ENCODE measurements around the gene MEMO1.
"Not testable (repeated sequence)": the region's sequence is repeated elsewhere in the genome, so short reads cannot be mapped to it uniquely, and the experiment has no call there.

Gene MEMO1

GRCh38 chr2:32012872-32013271 lies 2.1 kb upstream of the MEMO1 start:
- no peak for FAIRE-seq
- no peak for DNase-seq (ENCODE audit: insufficient read length, low spot score)
- TF ChIP-seq CTCF (IDR thresholded peaks at IDR 0.05; ENCODE audit: insufficient read depth, missing control alignments), result no peak

- FAIRE-seq, result no peak
- DNase-seq (ENCODE audit: insufficient read length, low spot score), result no peak
- no peak for TF ChIP-seq CTCF (IDR thresholded peaks at IDR 0.05; ENCODE audit: insufficient read depth, missing control alignments)
Observed at GRCh38 chr2:32011485-32011960, 715 bp upstream of the MEMO1 start.

DNA sequence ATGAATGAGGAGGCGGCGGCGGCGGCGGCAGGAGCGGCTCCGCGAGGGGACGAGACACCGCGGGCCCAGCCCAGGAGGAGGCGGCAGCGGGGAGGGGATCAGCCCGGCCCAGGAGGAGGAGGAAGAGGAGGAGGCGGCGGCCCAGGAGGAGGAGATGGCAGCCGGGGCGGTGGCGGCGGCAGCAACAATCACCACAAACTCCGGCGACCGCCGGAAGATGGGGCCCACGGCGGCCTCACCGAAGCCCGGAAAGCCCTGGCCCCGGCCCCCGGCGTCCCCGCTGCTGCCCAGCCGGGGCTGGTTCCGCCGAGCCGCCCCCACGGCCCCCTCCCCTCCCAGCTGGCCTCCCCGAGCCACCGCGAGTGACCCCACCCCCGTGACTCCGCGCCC lies 533 bp downstream of the MEMO1 start:
- DNase-seq (ENCODE audit: insufficient read length, low spot score); FAIRE-seq: not testable (repeated sequence)

DNA sequence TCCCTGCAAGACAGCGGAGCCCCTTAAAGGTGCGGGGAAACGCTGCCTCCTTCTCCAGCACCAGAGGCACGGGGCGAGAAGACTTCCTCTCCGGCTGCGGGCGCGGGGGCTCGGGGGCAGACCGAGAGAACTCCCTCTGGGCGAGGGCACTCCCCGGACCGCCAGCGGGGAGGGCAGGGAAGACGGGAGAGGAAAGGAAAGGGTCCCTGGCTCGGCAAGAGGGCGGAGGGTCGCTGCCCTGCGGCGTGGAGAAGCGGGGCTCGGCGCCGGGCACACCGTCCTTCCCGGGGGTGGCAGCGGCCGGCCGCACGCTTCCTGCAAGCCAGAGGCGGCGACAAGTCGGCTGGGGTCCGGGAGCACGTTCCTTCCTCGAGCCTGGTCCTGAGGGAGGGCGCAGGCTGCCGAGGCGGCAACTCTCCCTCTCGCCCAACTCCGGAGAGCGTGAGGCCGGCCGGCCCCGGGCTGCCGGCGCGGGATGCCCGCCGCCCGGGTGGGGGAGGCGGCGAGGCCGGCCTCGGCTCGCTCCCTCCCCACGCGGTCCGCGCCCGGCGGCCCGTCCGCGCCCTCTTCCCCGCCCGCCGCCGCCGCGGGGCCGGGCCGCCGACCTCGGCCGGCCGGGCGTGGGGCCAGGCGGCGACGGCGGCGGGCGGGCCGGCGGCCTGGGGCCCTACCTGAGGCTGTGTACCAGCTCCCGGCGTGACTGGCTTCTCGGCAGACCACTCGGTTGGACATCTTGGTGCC lies 1.1 kb downstream of the MEMO1 start:
- no peak for TF ChIP-seq CTCF (IDR thresholded peaks at IDR 0.05; ENCODE audit: insufficient read depth, missing control alignments)
- DNase-seq (ENCODE audit: insufficient read length, low spot score) (no peak), FAIRE-seq (no peak)

DNA sequence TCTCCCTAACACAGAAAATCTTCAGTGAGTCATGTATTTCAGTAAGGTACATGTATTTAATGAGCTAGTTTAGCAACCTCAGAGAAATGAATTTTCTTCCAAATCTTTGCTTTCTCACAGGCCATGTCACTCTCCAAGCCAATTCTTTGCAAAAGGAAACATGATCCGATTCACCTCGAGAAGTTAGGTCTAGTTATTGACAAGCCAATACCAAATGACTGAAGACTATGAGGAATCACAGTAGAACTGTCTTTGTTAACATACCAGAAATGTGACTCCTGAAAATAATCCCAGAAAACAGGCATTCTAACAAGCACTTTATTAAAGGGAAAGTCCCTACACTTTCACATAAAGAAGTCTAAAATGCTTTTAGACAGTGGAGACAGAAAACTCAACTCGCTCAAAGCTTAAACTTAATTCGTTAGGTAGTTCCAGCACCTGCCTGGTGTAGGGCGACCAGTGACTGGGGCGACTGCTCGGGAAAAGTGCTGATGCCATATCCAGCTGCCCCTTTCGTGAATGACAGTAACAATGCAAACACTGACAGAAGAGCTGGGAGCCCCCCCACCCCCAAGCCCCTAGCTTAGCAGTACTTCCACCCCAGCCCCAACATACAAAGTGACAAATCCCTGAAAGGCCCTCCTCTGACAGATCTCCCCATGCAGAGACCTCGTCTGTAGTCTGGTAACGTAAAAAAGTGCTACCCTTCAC lies 1.8 kb downstream of the MEMO1 start:
- DNase-seq (ENCODE audit: insufficient read length, low spot score) (no peak), FAIRE-seq (no peak)
- TF ChIP-seq CTCF (IDR thresholded peaks at IDR 0.05; ENCODE audit: insufficient read depth, missing control alignments), result no peak

- DNase-seq (ENCODE audit: insufficient read length, low spot score), result no peak
- TF ChIP-seq CTCF (IDR thresholded peaks at IDR 0.05; ENCODE audit: insufficient read depth, missing control alignments), result no peak
- no peak for FAIRE-seq
Observed at GRCh38 chr2:32007121-32007391, 3.8 kb downstream of the MEMO1 start.

GRCh38 chr2:32005371-32005976 lies 5.3 kb downstream of the MEMO1 start:
- no peak for DNase-seq (ENCODE audit: insufficient read length, low spot score)
- FAIRE-seq, result no peak
- TF ChIP-seq CTCF (IDR thresholded peaks at IDR 0.05; ENCODE audit: insufficient read depth, missing control alignments), result no peak

Measured in D721Med (cell line).